Measurements from ENCODE around the gene IGDCC3.

Gene IGDCC3

DNA sequence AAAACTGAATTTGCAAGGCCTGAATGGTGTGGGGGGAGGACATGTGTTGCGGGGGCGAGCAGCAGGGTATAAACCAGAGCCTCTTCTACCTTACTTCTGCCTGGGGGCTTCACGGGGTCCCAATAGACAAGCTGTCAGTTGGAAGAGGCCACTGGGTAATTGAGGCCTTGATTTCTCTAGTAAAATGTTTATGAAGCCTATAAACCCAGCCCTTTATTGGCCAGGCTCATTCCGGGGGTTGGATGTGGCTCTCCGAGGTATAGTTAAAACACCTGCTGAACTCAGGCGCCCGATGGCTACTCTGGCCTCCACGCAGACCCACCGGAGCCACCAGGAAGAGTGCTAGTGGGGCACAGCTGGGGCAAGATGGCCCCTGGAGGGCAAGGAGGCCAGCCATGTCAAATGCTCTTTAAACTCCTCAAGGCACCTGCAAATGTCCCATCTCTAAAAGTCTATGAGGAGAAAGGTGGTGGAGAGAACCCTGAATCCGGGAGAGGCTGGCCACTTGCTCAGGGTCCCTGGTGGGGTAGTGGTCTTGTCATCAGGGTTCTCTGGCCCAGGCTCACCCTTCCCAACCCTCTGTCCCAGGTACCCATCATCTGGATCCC, 34.3 kb downstream of the IGDCC3 start:
- DNase-seq (ENCODE audit: low read depth), result no peak

DNA sequence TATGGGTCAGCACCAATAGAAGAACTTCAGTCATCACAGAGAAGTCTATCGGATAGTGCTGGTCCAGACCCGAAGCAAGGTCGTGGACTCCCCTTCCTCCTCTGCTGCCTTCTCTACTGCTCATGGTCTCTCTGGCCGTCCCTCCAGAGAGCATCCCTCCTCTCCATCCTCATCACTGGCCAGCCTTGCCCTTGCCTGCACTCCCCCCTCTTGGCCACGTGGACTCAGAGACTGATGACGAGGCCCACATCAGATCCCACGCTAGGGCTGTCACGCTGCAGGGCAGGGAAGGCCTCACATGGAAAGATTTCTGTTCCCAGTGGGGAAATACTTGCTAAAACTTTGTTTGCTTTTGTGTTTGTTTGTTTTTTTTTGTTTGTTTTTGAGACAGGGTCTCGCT, 35.3 kb downstream of the IGDCC3 start:
- DNase-seq (ENCODE audit: low read depth), result no peak

DNA sequence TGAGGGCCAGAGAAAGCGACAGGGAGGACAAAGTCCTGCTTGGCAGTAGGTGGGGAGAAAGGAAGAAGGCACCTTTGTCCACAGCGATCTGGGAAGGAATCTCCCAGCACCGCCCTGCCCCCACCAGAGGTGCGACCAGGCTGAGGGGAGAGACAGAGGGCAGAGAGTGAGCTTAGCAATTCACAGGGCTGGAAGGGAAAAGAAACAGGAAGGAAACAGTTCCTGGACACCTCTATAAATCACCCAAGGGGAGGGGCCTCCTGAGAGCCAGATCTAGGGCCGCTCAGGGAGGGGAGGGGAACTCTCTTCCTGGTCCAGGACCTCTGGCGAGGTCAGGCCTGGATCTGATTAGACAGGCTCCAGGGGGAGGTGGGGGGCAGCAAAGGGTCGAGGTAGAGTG, 37.9 kb downstream of the IGDCC3 start:
- DNase-seq (ENCODE audit: low read depth), result no peak

DNA sequence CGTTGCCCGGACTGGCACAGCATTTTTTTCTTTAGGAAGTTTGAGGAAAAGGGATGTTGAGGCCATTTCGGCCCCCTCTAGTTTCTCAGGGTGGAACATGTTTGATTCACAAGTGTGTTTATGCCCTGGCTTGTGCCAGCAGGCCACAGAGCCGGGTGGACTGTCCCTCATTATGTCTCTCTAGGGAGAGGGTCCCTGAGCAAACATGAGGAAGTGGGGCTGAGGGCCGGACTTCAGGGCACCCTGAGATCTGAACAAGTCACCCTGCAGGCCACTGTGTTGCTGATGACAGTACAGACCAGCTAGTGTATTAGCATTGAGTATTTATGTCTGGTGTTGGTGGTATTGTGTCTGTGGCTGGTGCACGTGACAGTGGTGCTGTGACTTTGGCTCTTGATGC, 38.4 kb downstream of the IGDCC3 start:
- DNase-seq (ENCODE audit: low read depth), result no peak

DNA sequence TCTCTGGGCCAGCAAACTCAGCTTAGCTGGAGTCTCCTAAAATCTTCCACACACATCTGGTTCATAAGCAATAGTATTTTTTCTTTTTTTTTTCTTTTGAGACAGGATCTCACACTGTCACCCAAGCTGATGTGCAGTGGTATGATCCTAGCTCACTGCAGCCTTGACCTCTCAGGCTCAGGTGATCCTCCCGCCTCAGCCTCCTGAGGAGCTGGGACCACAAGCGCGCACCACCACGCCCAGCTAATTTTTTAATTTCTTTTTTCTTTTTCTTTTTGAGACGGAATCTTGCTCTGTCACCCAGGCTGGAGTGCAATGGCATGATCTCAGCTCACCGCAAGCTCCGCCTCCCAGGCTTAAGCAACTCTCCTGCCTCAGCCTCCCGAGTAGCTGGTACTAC, 39.0 kb downstream of the IGDCC3 start:
- no peak for DNase-seq (ENCODE audit: low read depth)

DNA sequence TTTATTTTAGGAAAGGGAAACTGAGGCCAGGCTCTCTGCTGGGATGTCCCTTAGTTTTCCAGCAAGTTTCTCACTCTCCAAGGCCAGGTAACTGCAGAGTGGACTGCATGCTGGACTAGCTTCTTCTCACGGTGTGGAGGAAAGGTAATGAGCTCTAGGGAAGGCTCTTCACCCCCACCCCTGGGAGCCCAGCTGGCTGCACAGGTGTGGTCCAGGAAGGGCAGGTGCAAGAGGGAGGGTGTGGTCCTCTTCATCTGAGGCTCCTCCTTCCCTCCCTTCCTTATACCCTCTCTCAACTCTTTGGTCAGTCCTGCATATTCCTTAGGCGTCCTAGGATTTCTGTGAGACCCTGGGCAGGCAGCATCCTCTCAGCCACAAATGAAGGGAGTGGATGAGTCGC, 39.4 kb downstream of the IGDCC3 start:
- no peak for DNase-seq (ENCODE audit: low read depth)

DNA sequence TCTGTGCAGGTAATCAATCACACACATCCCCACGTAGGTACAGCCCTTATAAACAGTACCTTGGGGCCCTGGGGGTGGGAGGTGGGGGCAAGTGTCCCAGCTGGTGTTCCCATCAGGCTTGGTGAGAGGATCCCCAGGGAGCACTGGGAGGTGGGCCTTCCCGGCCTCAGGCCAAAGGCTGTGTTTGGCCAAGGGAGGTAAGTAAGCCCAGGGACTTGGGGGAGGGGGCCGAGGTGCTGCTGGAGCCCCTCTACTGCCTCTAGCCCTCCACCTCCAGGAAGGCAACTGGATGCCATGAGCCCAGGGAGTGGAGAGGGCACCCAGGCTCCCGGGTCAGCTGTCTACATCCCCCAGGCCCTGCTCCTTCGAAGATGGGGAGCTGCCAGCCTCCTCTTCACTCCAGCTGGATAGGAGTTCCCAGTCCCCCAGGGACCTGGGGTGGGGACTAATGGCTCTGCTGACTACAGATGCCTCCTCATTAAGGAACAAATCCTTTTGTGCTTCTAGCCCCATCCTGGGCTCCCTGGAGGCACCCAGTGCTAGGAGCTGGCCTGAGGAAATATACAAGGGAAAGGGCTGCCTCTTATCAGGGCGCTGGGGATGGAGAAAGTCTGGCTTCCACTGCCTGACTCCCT, 40.2 kb downstream of the IGDCC3 start:
- no peak for DNase-seq (ENCODE audit: low read depth)

DNA sequence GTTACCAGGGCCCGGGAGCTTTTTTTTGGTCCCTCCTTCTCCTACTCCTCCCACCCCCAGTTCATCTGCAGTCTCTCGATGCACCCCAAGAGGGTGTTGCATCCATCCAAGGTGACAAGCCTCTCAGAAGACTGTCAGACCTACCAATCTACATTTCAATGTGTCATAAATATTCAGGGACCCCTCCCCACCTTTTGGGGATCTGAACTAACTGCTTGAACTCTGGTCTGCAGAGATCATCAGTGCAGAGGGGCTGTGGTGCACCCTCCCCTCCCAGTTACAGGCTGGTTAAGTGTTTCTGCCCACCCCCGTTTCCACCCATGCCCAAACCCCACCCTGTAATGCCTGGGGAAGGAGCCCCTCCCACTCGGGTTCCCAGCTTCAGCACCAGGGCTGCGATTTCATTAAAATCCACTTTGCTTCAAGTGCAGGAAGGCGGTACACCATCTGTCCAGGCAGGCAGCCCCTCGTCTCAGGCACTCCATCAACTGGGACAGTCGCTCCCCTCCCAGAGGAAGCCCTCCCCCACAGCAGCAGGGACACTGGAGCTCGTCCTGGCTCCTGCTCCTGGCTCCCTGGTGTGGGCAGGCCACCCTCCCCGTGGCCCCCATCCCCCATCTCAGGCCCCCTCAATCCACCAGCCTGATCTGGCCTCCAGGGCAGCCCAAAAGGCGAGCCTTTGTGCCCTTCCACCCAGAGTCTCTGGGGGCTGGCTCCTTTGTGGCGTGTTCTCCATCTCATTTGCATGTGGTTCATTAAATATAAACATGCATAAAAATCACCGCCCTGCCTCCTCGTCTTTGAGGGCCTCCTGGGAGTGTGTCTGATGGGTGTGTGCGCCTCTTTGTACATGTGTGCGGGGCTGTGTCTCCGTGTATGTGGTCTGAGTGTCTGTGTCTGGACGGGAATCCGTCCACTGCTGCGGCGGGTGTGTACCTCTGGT, 41.0 kb downstream of the IGDCC3 start:
- no peak for DNase-seq (ENCODE audit: low read depth)

DNA sequence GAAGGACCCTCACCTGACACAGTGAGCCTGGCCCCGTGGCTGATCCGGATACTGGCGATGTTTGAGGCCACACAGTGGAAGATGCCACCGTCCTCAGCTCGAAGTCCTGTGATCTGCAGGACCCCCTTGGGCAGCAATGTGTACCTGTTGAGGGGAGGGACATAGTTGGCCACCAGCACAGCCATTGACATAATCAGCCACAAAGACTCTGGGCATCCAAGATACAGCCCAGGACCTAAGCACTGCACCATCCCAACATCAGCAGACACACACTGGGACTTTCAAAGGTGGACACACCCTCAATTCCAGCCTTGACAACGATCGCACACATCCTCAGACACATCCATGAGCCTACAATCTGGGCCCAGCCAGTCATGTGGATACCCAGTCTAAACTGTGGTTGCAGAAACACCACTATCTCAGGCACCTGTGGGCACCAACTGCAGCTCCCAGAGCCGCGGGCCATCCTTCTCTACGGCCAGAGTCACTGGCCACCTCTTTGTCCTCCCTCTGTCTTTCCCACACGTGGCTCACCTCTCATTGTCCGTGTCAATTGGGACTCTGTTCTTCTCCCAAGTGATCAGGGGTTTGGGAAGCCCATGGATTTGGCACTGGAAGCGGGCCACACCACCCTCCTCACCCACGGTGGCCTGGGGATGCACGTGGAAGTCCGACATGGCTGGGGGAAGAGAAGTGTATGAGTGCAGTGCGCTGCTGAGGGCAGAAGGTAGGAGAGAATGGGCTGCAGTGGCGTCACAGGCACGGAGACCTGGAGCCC, 42.3 kb downstream of the IGDCC3 start:
- DNase-seq (ENCODE audit: low read depth), result no peak

DNA sequence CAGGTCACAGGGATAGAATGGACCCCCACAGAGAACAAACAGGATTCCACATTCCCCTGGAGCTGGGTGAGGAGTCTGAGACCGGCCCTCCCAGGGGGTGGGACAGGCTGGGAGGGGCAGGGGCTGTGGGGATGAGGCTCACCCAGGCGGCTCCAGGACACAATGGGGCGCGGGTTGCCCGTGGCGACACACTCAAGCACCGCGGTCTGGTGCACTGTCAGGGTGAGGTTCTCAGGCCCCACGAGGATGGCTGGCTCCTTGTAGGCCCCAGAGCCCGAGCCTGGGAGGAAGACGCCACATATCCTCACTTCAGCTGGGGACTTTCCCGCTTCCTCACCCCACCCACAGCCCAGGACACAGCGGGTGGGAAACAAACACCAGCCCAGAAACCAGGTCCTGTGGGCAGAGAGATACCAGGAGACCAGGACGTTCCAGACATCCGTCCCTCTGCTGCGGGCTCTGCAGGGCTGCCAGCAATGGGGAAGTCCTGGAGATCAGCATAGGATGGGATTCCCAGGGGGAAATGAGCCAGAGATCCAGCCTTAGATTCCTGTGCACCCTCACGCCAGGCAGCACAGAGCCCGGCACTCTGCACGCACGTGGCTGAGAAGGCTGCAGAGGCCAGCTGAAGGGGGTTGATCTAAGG, 43.1 kb downstream of the IGDCC3 start:
- no peak for DNase-seq (ENCODE audit: low read depth)

DNA sequence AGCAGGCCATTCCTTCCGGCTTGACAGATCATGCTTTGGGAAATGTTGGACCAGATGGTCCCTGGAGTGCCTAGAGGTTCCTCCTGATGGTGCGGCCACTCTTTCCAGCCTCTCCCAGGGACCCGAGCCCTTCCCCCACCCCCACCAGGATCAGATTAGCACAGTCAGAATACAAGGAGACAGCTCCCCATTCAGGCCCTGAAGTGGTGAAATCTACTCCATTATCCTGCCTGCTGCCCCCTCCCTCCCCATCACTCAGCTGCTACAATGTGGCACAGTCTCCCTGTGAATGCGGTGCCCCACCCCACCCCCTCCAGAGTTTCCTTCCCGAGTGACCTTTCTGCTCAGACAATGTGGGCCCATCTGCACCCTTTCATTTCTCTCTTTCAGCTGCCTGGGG, 43.9 kb downstream of the IGDCC3 start:
- no peak for DNase-seq (ENCODE audit: low read depth)

DNA sequence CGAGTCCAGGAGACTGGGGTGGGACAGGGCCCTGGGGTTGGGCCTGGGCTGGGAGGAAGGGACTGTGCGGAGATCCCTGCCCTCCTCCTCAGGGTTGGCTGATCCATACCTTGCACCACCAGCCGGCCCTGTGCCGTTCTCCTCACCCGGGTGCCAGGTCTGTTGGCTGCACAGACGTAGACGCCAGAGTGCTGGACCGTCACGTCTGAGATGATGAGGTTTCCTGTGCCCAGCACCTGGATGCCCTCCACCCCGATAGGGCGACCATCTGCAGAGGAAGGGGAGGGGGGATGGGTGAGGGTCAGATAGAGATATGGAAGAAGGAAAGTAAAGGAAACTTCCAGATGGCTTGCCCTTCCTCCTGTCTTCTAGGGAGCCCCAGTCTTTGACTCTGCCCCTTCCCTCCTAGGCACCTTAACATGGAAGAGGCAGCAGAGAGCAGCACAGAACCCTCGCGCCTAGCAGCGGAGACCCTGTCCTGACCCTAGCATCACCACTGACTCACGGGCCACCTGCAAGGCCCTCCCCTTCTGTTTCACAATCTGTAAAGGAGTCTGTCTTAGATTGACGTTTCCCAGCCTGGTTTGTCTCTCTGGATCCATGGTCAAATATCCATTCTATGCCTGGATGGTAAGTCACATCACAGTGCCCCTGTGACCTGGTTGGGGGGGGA, 44.5 kb downstream of the IGDCC3 start:
- DNase-seq (ENCODE audit: low read depth), result no peak

DNA sequence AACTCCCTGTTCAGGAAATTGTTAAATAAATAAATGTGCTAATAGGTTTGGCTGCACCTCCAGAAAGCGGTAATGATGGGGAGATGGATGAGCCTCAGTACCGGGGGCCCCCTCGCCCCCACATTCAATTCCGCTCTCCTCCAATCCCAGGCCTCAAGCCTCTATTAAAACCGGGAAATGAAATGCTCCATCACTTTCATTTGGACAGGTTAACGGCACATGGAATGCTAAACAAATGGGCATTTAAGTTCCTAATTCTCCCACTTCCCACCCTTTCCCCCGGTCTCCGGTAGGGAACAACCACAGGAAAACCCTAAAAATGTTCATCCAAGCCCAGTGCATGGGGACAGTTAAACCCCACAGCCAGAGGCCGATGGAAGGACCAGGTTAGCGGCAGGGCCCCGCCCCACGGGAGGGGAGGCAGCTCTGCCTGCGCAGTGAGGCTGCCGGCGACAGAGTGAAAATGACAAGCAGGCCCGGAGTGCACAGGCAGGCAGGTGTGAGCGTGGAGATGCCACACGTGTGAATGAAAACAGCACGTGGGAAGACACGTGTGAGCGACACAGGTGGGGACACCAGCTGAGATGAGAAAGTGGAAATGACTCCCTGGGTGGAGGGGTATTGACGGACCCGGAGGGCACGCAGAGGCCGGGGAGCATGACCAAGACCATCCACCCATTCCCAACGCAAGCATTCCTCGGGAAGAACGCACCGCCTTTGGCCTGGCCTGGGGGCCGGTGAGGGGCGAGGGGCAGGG, 45.2 kb downstream of the IGDCC3 start:
- no peak for DNase-seq (ENCODE audit: low read depth)

DNA sequence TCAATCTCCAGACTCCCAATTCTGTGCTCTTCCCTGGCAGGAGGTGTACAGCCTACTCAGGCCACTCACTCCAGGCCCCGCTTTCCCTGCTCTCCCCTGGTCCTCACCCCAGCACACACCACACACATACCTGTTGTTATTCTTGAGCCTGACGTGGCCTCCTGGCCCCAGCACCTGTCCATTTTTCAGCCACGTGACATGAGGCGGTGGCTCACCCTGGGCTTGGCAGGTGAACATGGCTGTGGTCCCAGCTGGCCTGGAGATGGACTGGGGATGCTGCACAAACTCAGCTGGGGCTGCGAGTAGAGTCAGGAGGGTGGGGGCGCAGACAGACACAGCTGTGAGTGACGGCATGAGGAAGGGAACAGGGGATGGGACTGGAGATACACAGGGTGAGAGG, 46.0 kb downstream of the IGDCC3 start:
- DNase-seq (ENCODE audit: low read depth), result no peak

DNA sequence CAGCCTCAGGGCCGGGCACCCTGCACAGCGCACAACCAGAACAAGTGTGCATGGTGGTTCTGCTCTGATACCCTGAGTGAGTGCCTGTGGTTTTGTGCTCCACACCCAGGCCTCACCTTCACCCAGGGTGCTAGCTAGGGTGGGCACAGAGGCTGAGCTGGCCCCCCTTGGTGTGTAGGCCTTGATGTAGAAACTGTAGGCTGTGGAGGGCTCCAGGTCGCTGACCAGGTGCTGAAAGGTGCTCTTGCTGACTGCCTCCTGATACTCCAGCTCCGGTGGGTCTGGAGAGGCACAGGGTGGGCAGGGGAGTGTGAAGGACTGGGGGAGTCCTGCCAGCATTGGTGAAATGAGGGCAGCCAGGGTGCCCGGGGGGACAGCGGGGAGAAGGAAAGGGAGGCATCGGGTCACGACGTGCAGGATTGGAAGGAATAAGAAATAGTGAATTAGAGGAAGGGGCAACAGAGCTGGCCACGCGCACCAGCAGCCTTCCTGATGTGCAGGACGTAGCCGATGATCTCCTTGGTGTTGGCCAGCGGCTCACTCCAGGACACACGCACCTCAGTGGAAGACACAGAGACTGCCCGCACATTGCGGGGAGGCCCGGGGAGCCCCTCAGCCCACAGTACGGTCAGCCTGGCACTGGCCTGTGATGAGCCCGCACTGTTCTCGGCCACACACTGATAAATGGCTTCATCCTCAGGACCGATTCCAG, 46.7 kb downstream of the IGDCC3 start:
- DNase-seq (ENCODE audit: low read depth), result no peak

DNA sequence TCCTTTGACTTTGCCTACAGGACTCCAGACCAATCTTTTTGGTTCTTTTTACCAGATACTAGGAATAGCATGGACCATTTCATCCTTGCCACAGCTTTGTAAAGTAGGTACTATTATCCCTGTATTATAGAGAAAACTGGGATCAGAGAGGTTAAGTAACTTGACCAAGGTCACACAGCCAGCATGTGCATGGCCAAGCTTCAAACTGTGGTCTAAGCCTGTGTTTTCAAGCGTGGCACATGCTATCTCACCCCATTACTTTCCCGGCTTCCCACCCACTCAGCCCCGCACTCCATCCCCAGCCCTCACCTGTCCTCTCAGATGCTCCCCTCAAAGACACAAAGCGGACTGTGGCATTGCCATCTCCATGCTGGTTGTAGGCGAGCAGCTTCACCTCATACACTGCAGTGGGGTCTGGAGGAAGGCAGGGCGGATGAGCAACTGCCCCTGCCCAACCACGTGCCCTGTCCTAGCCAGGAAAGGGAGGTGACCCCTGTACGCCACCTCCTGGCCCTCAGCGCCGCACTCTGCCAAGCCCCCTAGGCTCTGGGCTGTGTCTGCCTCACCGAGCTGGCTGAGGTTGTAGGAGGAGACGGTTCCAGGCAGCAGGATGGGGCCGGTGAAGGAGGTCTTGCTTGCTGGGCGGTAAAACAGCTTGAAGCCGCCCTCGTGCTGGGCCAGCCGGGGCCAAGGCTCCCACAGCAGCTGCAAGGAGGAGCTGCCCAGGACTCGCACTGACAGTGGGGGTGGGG, 47.6 kb downstream of the IGDCC3 start:
- DNase-seq (ENCODE audit: low read depth), result no peak

DNA sequence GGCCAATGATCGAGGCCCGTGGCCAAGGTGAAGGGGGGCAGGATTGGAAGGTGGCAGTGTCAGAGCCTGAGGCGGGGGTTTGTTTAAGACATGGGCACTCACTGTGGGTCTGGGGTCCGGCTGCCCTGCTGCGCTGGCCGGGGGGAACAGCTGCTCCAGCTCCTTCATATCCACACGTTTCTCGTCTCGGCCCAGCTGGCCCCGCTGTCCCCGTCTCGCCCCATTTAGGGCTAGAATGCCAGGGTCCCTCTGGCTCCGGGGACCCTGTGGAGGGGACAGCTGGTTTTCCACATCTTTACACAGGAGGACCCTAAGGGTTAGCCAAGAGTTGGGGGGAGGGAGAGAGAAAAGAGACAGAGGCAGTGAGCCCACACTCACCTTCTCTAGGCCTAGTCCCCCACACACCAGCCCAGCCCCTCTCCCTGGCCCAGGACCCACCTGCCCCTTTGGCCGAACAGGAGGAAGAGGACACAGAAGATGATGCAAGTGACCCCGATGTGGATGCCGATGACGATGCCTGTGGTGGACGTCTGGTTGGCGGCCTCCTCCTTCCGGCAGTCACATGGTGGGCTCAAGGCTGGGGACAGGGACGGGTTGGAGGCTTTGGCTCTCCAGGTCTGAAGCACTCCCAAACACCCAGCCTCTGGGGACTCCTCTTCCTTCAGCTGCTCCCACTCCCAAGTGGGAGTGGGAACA, 48.4 kb downstream of the IGDCC3 start:
- no peak for DNase-seq (ENCODE audit: low read depth)

DNA sequence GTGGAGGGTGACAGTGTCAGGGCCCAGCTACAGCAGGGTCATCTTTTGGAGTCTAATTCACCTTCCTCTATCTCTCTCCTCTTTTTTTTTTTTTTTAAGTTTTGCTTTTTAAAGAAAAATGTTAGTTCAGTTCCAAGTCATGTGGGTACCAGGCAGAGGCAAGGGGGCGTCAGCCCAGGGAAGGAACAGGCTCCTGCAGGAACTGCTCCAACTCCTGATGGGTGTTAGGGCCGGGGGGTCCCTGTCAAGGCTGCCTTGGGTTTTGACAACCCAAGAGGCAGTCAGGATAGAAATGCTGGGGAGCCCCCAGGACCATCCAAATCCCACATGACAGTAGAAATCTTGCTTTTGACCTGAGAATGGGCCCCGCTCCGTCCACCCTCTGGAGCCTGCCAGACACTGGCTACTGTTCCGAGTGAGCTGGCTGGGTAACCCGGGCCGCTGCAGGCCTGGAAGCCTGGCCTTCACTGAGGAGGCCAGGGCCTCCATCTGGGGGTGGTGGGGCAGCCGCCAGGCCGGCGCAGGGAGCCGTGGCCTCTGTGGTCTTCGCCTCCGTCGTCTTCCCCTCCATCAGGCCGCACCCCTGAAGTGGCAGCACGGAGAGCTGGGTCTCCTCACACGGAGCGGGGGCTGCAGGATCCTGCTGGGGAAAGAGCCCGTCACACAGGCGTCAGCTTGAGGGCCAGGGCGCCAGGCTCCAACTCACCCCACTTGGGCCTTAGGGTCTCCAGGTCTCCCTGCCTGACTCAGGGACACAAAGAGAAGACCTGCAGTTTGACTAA, 49.1 kb downstream of the IGDCC3 start:
- no peak for DNase-seq (ENCODE audit: low read depth)
